Muscle layer of colon (tissue), 2 donors: ENCODE data around the gene CCL24.
"Not testable (repeated sequence)": the region's sequence is repeated elsewhere in the genome, so short reads cannot be mapped to it uniquely, and the experiment has no call there.

Experiments used
- H3K27ac ChIP-seq: one replicate; pipeline ENCODE4 v1.7.0; 2013; ENCODE audit warnings: low read depth, mild to moderate bottlenecking, low read length, moderate library complexity
- H3K27me3 ChIP-seq, 2 donors: one replicate each; pipeline ENCODE4 v1.7.0; 2013; ENCODE audit warnings: low read length in 2 of 2, mild to moderate bottlenecking in 2 of 2; ENCODE audit not compliant: insufficient read depth in 2 of 2, control insufficient read depth in 1 of 2
- H3K36me3 ChIP-seq: one replicate; pipeline ENCODE4 v1.7.0; 2013; ENCODE audit warnings: mild to moderate bottlenecking, low read length; ENCODE audit not compliant: insufficient read depth
- H3K4me1 ChIP-seq: one replicate; pipeline ENCODE4 v1.7.0; 2013; ENCODE audit warnings: mild to moderate bottlenecking, low read length; ENCODE audit not compliant: insufficient read depth
- H3K4me3 ChIP-seq, 2 donors: one replicate each; pipeline ENCODE4 v1.7.0; 2013; ENCODE audit warnings: low read length in 2 of 2, low read depth in 1 of 2, mild to moderate bottlenecking in 1 of 2, moderate library complexity in 1 of 2
- H3K9ac ChIP-seq: one replicate; pipeline ENCODE4 v1.7.0; 2013; ENCODE audit warnings: low read length
- H3K9me3 ChIP-seq: one replicate; pipeline ENCODE4 v1.7.0; 2013; ENCODE audit warnings: mild to moderate bottlenecking, low read length
- donor health status: abdominal sarcoma.
- donor health status: Adenocarcinoma of cecum.

The CCL24 gene

DNA sequence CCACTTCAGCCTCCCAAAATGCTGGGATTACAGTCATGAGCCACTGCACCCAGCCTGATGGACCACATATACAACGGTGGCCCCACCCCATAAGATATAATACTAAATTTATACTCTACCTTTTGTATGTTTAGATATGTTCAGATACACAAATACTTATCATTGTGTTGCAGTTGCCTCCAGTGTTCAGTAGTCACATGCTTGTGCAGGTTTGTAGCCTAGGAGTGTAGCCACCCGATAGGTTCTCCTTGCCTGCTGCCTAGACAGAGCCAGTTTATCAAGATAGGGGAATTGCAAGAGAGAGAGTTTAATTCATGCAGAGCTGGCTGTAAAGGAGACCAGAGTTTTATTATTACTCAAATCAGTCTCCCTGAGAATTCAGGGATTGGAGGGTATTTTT is 9.6 kb downstream of the CCL24 start:
- H3K36me3 ChIP-seq = no peaks in the 10 kb centered on the region

DNA sequence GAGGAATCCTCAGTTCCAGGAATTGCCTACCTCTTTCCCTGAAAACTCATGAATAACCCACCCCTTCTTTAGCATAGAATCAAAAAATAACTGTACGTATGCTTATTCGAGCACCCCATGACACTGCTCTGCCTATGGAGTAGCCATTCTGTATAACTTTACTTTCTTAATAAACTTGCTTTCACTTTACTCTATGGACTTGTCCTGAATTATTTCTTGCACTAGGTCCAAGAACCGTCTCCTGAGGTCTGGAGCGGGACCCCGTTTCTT is 11.1 kb downstream of the CCL24 start:
- Histone ChIP-seq H3K4me1 (no peaks in the 10 kb centered on the region), H3K9ac (no peak overlapping the region), H3K27ac (no peak overlapping the region), H3K36me3 (no peaks in the 10 kb centered on the region), H3K9me3 (no peaks in the 10 kb centered on the region), H3K27me3 (no peaks in the 10 kb centered on the region), H3K4me3 (no peak overlapping the region)

More for the DNA sequence above, 9.6 kb downstream of the CCL24 start:
- no peaks in the 10 kb centered on the region for H3K9me3 ChIP-seq
- no peak overlapping the region for H3K27ac ChIP-seq
- no peaks in the 10 kb centered on the region for H3K4me1 ChIP-seq
- H3K27me3 ChIP-seq = no peaks in the 10 kb centered on the region
- no peak overlapping the region for H3K4me3 ChIP-seq
- no peak overlapping the region for H3K9ac ChIP-seq

DNA sequence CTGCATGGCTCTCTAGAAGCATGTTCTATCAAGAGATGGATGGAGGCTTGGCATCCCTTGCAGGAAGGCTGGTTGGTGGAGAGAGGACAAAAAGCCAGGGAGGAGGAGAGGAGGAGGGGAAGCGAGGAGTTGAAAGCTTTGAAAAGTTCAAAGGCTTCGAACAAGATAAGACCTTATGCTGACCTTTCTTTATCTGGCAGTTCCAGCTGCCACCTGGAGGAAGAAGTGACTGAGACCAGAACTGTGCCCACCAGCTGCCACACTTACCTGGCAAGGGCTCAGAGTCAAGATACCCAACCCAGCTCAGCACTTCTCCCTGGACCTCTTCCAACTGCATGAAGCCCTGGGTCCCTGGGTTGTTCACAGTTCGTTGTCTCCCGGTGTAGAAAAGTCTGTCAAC is 14.8 kb downstream of the CCL24 start:
- no peaks in the 10 kb centered on the region for H3K27me3 ChIP-seq

DNA sequence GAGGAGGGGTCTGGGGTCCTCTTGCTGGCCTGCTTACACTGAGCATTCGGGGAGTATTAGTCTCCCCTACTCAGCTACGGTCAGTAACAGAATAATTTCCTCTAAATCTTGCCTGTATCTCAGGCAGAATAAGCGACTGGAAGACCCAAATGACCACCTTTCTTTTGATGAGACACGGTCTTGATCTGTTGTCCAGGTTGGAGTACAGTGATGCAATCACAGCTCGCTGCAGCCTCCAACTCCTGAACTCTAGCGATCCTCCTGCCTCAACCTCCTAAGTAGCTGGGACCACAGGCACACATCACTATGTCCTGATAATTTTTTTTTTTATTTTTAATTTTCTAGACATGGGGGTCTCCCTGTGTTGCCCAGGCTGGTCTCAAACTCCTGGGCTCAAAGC is 17.2 kb downstream of the CCL24 start:
- Histone ChIP-seq H3K9ac (no peak overlapping the region), H3K4me3 (no peak overlapping the region), H3K27me3 (no peaks in the 10 kb centered on the region), H3K27ac (no peak overlapping the region), H3K9me3 (no peaks in the 10 kb centered on the region), H3K36me3 (no peaks in the 10 kb centered on the region), H3K4me1 (no peaks in the 10 kb centered on the region)

More for the DNA sequence above, 14.8 kb downstream of the CCL24 start:
- H3K27ac ChIP-seq = no peak overlapping the region
- H3K9me3 ChIP-seq = no peaks in the 10 kb centered on the region
- H3K4me3 ChIP-seq = no peak overlapping the region
- H3K9ac ChIP-seq = no peak overlapping the region
- no peaks in the 10 kb centered on the region for H3K4me1 ChIP-seq
- H3K36me3 ChIP-seq = no peaks in the 10 kb centered on the region

DNA sequence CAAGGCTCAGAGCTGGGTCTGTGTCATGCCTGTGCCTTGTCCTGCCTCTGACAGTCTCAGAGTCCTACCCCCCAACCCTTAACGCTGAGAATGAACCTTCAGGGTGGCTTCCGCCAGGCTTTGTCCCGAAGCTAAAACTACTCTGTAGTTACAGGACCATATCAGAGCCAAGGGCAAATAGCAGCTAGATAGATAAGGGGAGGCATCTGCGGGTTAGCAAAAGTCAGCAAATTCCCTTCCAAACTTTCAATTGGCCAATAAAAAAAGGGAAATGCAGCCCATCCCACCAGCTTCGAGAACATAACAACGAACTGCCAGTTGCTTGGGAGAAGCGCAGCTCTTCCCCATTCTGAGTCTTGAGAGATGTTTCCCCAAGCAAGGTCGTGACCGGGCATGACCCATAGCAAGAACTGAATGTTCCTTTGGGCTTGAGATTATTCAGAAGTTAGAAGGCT is 17.7 kb downstream of the CCL24 start:
- Histone ChIP-seq H3K27me3 (no peaks in the 10 kb centered on the region), H3K4me3 (no peak overlapping the region), H3K27ac (no peak overlapping the region)

DNA sequence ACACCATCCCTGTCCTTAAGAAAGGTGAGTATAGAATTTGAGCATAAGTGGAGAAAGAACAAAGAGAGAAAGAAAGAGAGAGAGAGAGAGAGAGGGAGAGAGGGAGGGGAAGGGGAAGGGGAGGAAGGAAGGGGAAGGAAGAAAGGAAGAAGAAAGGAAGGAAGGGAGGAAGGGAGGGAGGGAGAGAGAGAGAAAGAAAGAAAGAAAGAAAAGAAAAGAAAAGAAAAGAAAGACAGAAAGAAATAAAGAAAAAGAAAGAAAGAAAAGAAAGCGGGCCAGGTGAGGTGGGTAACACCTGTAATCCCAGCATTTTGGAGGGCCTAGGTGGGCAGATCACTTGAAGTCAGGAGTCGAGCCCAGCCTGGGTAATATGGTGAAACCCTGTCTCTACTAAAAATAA is 19.9 kb downstream of the CCL24 start:
- Histone ChIP-seq H3K27ac (no peak overlapping the region), H3K4me3 (no peak overlapping the region), H3K9me3 (no peaks in the 10 kb centered on the region), H3K4me1 (no peaks in the 10 kb centered on the region), H3K27me3 (no peaks in the 10 kb centered on the region), H3K36me3 (no peaks in the 10 kb centered on the region), H3K9ac (no peak overlapping the region)

More for the DNA sequence above, 17.7 kb downstream of the CCL24 start:
- H3K9ac ChIP-seq = no peak overlapping the region
- no peaks in the 10 kb centered on the region for H3K9me3 ChIP-seq
- H3K36me3 ChIP-seq = no peaks in the 10 kb centered on the region
- no peaks in the 10 kb centered on the region for H3K4me1 ChIP-seq

DNA sequence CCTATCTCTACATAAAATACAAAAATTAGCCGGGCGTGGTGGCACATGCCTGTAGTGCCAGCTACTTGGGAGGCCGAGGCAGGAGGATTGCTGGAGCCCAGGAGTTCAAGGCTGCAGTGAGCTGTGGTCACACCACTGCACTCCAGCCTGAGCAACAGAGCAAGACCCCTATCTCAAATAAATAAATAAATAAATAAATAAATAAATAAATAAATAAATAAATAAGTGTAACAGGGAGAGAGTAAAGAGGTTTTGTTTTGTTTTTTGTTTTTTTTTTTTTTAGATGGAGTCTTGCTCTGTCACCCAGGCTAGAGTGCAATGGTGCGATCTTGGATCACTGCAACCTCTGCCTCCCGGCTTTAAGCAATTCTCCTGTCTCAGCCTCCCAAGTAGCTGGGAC is 21.0 kb downstream of the CCL24 start:
- not testable (repeated sequence) for H3K36me3 ChIP-seq, H3K4me3 ChIP-seq, H3K27ac ChIP-seq, H3K27me3 ChIP-seq, H3K9ac ChIP-seq, H3K9me3 ChIP-seq, H3K4me1 ChIP-seq

DNA sequence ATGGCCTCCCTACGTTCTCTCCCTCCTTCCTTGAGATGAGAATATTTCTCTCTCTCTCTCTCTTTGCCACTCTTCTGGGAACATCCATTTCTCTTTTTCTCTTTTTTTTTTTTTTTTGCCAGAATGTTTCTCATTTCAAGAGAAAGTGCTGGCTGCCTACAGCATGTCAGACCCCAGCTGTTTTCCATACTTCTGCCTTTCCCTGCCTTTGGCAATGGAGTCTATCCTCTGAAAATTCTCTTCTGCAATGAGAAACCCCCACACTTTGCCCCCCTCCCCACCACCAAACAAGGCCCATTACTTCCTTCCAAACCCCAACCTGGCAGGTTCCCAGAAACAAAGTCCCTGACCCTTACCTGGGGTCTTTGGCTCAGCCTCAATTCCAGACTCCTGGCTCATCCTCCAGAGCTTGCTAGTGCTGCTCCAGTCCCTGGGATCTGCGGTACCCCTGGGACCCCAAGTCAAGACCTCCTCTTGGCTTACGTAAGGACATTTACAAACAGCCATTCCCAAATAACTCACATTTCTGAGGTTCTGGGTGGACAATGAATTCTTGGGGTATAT is 24.2 kb downstream of the CCL24 start:
- Histone ChIP-seq H3K9ac (no peak overlapping the region), H3K36me3 (no peaks in the 10 kb centered on the region), H3K27me3 (no peaks in the 10 kb centered on the region), H3K27ac (no peak overlapping the region), H3K4me1 (no peaks in the 10 kb centered on the region), H3K9me3 (no peaks in the 10 kb centered on the region), H3K4me3 (no peak overlapping the region)

DNA sequence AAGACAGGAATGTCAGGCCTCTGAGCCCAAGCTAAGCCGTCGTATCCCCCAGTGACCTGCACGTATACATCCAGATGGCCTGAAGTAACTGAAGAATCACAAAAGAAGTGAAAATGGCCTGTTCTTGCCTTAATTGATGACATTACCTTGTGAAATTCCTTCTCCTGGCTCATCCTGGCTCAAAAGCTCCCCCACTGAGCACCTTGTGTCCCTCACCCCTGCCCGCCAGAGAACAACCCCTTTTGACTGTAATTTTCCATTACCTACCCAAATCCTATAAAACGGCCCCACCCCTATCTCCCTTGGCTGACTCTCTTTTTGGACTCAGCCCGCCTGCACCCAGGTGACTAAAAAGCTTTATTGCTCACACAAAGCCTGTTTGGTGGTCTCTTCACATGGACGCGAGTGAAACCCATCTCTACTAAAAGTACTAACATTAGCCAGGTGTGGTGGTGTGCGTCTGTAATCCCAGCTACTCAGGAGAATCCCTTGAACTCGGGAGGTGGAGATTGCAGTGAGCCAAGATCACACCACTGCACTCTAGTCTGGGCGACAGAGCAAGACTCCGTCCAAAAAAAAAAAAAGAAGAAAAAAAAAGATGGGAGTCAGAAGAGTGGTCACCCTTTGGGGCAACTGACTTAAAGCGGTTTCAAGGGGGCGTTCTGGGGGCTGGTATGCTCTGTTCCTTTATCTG is 25.3 kb downstream of the CCL24 start:
- not testable (repeated sequence) for H3K27ac ChIP-seq, H3K36me3 ChIP-seq, H3K27me3 ChIP-seq, H3K4me1 ChIP-seq, H3K9me3 ChIP-seq, H3K4me3 ChIP-seq, H3K9ac ChIP-seq

DNA sequence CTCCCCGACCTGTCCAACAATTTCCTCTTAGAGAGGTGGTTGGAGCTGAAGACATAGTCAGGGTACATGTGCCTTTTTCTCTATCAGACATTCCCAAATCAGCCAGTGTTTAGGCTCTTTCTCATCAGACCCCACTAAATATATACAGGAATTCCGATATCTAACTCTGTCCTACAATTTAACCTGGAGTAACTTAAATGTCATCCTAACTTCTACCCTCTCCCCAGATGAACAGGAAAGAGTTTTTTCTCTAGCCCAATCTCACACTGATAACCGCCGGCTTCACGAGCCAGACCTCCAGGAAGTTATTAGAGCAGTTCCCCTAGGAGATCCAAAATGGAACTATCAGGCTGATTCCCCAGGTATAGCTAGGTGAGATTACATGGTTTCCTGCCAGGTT is 30.5 kb downstream of the CCL24 start:
- H3K27ac ChIP-seq, H3K9ac ChIP-seq, H3K36me3 ChIP-seq, H3K27me3 ChIP-seq, H3K4me3 ChIP-seq, H3K9me3 ChIP-seq, H3K4me1 ChIP-seq: not testable (repeated sequence)

DNA sequence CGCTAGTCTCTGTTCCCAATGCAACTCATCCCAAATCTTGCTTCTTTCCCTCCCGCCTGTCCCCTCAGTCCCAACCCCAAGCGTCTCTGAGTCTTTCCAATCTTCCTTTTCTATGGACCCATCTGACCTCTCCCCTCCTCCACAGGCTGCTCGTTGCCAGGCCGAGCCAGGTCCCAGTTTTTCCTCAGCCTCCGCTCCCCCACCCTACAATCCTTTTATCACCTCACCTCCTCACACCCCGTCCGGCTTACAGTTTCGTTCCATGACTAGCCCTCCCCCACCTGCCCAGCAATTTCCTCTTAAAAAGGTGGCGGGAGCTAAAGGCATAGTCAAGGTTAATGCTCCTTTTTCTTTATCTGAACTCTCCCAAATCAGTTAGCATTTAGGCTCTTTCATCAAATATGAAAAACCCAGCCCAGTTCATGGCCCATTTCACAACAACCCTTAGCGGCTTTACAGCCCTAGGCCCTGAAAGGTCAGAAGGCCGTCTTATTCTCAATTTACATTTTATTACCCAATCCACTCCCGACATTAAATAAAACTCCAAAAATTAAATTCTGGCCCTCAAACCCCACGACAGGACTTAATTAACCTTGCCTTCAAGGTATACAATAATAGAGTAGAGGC is 32.8 kb downstream of the CCL24 start:
- H3K4me1 ChIP-seq, H3K9me3 ChIP-seq, H3K9ac ChIP-seq, H3K4me3 ChIP-seq, H3K27ac ChIP-seq, H3K36me3 ChIP-seq, H3K27me3 ChIP-seq: not testable (repeated sequence)

DNA sequence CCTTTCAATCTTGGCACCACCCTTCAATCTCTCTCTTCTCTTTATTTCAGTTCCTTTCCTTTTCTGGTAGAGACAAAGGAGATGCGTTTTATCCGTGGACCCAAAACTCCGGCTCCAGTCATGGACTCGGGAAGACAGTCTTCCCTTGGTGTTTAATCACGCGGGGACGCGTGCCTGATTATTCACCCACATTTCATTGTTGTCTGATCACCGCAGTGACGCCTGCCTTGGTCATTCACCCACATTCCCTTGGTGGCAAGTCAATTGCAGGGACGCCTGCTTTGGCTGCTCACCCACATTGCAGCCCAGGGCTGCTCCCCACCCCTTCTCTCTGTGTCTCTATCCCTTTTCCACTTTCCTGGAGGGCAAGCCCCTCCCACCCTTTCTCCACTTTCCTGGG is 34.1 kb downstream of the CCL24 start:
- not testable (repeated sequence) for H3K4me1 ChIP-seq, H3K27ac ChIP-seq, H3K9ac ChIP-seq, H3K27me3 ChIP-seq, H3K36me3 ChIP-seq, H3K4me3 ChIP-seq, H3K9me3 ChIP-seq
